GM21528 (cell line): ENCODE data around the gene ACER3.
"Not testable (repeated sequence)": the region's sequence is repeated elsewhere in the genome, so short reads cannot be mapped to it uniquely, and the experiment has no call there.

ENCODE experiments used
- ATAC-seq: cut with Tn5 transposase; IDR thresholded peaks from one replicate; pipeline ENCODE4 v1.9.1; 2021; ENCODE audit warnings: mild to moderate bottlenecking, moderate library complexity; ENCODE audit not compliant: unreplicated experiment, low FRiP score

ACER3 gene

DNA sequence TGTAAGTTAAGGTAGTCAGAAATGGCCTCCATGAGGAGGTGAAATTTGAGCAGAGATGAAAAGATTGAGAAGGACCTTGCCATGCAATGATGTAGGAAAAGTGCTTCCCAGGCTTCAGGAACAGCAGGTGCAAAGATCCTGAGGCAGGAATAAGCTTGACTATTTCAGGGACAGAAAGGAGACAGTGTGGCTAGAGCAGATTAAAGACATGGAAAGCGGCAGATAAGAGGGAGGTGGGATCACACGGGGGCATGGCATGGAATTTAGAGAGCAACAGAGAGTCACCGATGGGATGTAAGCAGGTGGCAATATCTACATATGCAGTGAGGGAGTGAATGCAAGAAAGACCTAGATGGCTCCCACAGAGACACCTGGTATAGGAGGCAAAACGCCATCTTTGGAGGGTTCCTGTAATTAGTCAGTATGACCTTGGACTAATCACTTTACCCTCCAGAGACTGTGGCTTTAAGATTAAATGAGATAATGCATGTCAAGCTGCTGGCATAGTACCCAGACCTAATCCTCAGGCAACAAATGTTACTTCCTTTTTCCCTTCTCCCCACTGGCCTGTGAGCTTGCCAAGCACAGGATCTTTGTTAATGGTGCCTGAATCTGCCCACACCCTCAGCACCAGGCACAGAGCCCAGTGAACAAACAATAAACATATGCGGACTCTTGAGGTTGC lies 24.6 kb upstream of the ACER3 start:
- ATAC-seq: no peak

DNA sequence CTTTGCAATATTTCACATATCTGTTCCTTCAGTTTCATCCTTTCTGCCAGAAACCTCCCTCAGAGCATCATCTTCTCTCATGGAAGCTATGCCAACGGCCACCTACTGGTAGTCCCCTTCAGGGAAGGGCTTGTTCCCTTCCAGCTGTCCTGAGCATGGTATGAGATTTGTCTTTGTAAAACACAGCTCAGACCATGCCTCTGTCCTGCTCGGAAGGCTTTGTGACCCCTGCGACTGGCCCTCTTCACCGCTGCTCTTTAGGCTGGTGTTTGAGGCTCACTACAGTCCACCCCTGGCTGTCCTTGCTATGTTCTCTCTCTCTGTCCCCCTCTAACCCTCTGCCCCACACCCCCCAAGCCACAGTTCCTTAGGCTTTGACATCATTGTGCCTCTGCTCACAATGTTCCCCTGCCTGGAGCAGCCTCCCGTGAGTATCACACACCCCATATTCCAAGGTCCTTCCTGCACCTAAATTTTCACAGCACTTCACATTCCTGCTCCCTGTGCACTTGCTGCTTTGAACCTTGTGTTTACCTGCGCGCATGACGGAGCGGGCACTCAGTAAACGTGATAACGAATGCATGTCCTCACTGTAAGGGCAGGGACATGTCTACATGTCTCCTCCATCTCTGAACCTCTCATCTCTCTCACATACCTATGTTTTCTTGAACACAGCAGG lies 24.0 kb upstream of the ACER3 start:
- no peak for ATAC-seq

DNA sequence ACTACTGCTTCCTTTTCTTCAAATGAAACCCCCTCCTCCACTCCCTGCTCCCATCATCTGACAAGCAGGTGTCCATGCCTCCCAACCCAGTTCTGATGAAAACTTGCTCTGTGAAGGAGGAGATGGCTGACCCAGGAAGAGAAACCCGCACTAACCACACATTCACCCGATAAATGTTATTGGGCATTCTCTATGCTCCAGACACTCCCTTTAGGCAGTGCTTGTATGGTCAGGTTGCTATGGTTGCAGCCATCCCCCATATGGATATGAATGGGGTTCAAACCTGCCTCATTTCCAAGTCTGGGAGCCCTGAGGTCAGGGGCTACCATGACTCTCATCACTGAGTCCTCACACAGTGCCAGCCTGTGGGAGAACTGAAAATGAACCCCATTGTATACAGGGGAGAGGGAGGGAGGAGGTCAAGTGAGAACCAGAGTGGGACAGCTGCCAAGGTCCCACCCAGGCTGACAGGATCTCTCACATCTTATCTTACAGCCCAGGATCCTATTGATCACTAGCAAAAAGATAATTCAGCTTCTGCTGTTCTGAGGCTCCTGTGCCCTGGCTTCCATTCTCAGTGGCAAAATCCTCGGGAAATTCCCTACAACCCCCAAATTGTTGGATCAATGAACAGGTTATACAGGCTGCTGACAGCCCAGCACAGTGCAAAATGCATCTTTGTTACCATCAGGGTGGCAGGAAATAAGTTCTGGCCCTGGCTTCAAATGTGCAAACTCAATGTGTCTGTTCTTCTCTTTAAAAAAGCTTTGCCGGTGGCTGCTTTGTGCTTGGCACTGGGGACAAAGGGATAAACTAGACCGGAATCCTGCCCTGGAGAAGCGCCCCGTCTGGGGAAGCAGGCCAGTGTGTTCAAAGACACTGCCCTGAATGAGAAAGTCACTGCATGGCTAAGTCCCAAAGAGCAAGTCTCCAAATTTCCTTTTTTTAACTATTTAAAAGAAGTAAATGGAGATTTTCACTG lies 22.7 kb upstream of the ACER3 start:
- no peak for ATAC-seq

DNA sequence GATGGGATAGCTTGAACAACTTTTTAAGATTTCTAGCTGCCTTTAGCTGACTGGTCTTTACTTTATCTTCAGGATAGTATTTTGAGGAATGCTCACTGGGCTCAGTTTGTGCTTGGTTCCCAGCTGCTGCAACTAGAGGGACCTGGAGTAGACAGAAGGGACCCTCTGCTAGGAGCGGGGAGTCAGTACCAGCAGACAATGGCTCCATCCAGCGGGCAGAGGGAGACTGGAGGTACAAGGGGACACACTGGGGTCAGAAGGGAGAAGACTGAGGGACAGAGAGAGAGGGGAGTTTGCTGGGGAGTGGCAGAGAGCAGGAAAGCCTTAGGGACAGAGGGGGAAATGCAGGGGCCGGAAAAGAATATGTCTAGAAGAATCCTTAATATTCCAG lies 22.0 kb upstream of the ACER3 start:
- no peak for ATAC-seq

DNA sequence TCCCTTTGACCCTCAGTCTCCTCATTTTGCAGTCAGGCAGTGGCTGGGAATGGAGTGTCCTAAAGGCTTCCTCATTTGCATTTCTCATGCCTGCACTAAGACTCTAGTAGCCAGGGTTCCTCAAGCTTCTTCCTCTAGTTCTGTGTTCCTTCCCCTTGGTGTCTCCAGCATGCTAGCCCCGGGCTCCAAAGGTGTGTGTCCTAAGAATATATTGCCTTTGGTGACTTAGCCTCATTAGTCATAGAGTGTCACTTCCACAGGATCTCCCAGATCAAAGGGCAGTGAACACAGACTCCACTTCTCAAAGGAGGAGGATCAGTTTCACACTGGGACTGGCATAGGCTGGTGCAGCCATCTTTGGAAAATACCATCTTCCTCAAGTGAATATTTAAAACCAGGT lies 21.4 kb upstream of the ACER3 start:
- no peak for ATAC-seq

DNA sequence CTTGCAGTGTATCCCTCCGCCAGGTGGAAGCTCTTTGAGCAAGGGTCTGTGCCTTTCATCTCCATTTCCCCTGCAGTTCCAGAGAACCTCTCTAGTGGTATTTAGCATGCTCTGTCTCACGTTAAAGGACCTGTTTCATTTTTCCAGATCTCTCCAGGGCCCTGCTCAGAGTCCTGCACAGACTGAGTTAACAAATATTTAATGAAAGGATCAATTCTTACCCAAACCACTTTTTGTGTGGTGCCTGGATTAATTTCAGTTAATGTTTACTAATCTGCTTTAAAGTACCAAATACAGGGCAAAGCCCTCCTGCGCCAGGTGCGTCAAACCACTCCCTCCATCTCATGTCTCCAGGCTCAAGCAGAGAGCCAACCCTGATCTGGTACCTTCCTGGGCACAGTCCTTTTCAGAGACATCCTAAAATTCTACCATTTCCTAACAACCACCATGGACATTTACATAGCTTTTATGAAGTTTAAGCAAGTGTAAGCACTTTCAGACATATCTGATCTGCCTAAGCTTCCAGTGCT lies 18.7 kb upstream of the ACER3 start:
- ATAC-seq: no peak

DNA sequence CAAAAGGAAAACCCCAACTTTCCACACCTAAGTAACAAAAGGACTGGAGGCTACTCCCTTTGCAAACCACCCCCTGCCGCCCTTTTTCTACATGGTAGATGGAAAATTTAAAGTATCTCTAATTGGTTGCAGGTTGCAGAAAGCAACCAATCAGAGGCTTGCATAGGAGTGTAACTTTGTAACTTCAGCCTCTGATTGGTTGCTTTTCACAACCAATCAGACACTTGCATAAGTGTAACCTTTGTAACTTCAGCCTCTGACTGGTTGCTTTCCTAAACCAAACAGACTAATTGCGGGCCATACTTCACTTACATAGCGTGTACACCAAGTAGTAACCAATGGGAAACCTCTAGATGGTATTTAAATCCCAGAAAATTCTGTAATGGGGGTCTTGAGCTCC lies 16.8 kb upstream of the ACER3 start:
- no peak for ATAC-seq

DNA sequence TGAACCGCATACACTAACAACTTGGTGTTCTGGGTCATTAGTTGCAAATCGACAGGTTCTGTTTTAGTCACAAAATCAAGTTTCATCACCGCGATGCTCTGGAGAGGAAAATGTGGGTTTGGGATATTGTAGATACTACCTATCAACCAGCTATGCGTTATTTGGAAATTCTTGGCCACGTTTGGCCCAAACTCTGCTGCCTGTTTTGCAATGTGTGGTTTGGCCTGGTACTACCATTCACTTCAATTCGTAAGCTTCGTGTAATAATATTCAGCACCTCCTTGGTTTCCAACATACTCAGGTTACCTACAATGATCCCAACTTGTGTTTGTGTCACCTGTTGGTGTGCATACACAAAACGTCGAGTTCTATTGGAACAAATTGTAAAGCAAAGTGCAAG lies 16.2 kb upstream of the ACER3 start:
- no peak for ATAC-seq

DNA sequence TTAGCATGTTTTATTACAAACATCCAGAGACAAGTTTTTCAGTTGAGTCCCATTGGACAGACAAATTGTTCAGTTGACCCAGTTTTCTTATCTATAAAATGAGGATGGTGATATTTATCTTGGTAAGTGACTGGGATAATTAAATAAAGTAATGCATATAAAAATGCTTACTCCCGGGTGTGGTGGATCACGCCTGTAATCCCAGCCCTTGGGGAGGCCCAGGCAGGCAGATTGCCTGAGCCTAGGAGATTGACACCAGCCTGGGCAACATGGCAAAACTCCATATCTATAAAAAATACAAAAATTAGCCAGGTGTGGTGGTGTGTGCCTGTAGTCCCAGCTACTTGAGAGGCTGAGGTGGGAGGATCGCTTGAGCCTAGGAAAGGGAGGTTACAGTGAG lies 15.6 kb upstream of the ACER3 start:
- no peak for ATAC-seq

DNA sequence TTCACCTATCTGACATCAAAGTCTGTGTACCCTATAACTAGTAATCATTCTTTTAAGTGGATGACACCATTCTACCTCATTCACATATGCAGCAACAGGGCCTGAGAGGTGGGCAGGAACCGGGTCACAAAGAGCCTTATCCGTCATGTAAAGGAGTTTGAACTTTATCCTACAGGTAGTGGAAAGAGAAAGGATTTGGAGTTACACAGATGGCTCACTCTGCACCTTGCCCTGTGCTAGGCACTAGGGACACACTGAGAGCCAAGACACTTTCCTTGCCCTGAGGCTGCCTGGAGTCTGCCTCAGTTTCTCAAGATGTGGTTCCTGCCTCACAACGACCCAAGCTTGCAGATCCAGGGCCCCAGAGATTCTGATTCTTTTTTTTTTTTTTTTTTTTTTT lies 14.3 kb upstream of the ACER3 start:
- ATAC-seq: no peak

DNA sequence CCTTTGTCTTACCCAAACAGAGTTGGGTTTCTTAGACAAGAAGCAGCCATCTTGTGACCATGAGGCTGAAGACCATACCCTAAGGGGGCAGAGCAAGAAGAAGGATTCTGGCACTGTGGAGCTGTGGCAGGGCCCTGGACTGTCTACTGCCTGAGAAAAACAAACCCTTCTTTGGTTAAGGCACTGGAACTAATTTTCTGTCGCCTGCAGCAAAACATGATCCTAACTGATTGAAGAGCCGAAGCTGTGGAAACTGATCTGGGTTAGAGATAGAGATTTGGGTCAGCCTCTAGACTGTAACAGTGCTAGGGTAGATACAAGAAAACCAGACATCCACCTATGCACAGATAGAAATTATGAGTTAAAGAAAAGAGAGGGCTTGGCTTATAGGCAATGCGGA lies 11.3 kb upstream of the ACER3 start:
- no peak for ATAC-seq

DNA sequence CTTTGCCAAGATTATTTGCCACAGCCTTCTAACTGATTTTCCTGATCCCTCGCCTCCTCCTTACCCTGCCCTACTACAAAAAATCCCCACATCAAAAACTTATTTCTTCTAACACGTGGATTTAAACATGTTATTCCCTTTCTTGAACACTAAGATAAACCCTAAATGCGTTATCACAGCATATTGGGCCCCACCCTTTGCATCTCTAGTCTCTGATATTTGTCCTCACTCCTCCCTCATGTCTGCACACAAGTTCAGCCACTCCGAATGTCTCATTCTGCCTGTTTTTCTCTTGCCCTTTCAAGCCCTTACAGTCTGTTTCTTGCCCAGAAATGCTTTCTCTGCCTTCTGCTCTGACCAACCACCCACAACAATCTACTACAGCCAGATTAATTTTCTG lies 10.6 kb upstream of the ACER3 start:
- ATAC-seq: no peak

DNA sequence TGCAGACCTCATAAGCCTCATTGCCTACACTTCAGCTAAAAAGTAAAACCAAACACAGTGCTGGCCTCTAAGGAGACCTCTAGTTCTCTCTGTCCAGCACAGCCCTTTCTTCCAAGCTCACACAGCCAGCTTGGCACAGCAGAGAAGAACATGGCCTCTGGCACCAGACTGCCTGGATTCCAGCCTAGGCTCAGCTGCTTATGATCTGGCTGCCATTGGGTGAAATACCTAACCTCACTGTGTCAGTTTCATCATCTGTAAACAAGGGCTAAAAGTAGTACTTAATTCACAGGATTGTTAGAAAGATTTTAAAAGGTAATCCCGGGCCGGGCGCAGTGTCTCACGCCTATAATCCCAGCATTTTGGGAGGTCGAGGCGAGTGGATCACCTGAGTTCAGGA lies 9.9 kb upstream of the ACER3 start:
- ATAC-seq: no peak

DNA sequence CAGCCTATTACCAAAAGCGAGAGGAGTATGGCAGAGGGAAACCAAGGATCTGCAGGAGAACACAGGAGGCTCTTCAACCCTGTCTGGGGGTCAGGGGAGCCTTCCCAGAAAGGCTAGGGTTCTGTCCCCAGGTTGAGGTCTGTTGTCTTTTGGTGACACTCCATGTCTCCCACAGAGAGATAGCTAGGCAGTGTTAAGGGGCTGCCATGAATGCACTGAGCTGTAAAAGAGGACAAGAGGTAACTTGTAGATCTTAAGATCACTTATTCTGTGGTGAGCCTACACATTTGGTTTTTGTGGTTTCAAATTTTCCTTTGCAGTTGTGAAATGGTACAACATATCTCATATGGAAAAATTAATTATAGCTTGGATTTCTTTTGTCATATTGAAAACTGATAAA lies 6.0 kb upstream of the ACER3 start:
- ATAC-seq: no peak

DNA sequence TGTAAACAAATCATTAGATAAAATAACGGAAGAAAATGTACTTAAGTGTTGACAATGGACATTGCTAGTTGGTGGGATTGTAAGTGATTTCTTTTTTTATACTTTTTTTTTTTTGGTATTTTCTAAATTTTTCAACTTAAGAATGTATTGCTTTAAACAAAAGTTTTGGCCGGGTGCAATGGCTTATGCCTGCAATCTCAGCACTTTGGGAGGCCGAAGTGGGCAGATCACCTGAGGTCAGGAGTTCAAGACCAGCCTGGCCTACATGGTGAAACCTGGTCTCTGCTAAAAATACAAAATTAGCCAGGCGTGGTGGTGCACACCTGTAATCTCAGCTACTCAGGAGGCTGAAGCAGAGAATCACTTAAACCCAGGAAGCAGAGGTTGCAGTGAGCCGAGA lies 5.0 kb upstream of the ACER3 start:
- not testable (repeated sequence) for ATAC-seq

DNA sequence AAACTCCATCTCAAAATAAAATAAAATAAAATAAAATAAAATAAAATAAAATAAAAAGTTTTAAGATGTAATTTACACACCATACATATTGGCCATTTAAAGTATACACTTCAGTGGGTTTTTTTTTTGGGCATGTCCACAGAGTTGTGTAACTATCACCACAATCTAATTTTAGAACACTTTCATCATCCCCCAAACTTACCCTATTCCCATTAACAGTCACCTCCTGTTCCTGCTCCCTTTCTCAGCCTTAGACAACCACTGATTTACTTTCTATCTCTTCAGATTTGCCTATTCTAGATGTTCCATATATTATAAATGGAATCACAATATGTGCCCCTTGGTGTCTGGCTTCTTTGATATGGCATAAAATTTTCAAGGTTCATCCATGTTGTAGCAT lies 4.6 kb upstream of the ACER3 start:
- no peak for ATAC-seq

DNA sequence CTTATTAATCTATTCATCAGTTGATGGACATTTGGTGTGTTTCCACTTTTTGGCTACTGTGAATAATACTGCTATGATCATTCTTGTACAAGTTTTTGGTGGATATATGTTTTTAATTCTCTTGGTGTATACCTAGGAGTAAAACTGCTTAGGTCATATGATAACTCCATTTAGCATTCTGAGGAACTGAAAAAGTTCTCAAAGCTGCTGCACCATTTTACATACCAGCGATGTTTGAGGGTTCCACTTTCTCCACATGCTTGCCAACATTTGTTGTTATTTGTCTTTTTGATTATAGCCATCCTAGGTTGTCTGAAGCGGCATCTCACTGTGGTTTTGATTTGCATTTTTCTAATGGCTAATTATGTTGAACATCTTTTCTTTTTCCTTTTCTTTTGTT lies 4.1 kb upstream of the ACER3 start:
- ATAC-seq: no peak

DNA sequence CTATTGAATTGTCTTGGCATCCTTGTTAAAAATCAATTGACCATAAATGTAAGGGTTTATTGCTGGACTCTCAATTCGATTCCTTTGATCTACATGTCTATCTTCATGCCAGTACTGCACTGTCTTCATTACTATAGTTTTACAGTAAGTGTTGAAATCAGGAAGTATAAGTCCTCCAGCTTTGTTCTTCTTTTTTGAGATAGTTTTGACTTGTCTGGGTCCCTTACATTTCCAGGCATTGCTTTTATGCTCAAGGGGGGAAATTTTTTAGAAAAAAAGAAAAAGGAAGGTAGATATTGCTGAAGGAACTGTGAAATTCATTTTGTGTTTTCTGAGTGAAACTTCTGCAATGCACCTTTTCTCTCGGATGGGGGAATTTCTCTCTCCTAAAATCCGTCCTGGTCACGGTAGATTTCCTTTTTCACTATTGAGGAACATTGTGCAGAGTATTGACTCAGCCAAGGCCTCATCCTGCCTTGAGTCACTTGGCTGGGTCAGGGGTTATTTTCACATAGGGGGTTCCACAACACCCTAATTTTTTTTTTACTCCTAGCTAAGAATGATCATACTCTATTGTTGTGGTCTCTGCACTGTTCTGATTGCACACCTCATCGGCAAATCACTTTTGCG lies 2.8 kb upstream of the ACER3 start:
- no peak for ATAC-seq

DNA sequence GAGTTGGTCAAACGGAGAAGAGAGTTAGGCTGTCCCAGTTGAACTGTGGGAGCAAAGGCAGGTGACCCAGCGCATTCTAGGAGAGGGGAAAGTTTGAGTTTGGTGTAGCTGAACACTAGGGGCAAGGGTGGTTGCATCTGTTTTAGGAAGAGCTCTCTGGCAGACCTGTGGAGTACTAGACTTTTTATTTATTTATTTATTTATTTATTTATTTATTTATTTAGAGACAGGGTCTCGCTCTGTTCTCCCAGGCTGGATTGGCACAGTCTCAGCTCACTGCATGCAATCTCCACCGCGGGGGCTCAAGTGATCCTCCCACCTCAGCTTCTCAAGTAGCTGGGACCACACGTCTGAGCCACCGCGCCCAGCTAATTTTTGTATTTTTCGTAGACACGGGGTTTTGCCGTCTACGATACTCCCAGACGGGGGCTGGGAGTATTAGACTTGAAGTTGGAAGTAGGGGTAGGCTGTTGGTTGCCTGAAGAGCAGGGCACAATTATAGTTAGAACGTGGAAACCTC lies 950 bp upstream of the ACER3 start:
- ATAC-seq: no peak

DNA sequence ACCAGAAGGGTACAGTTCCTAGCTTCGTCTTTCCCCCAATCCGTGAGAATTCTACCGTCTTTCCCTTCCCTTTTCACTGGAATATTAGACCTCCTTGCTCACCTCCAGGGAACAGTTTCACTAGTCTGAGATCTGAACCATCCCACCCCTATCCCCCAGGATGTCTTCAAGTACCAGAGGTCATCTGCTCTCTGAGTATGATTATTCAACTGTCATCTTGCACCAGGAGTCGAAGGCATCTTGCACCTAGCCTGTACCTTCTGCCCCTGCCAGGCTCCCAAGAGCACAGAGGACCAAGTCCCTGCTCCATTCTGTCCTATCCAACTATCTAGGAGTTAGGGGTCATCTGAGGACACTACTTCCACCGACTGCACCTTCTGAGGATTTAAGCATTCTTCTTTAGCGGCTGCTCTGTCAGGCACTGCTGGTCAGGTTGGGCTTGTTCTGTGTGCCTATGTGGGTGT lies 804 bp downstream of the ACER3 start:
- no peak for ATAC-seq
